Measurements from ENCODE around the gene FMO3. TPM values are rescaled to one million over a fixed set of nuclear protein-coding genes. Genes with fewer than 3 reads are reported as not detected.

FMO3 gene
- total and polyA plus RNA-seq, 4 donors, result 1.8 to 3.5 (median 2.2) TPM

DNA sequence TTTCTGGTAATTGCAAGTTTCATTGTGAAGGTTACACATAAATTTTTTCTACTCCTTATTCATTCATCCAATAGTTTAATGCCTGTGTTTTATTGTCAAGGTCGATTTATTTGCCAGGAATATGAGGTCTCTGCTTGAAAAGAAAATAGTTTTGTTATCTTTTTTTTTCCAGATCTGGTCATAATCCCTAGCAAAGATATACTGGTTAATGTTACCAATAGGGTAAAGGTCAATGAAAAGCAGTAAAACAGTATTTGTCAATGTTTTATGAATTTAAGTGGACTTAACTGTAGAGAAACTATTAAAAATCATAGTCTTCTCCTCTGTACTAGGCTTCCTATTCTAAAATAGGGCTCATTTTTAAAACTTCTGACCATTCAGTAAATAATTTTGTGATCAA, 8.1 kb upstream of the FMO3 start:
- WGBS (ENCODE audit: insufficient coverage), result no CpG with 5 or more reads among the region's 1 CpG
- Histone ChIP-seq H3K4me3 (ENCODE audit: low read depth, low read length) (no peak overlapping the region), H3K9me3 (ENCODE audit: control insufficient read depth, insufficient read depth, low read length) (no peaks in the 10 kb centered on the region), H3K27me3 (ENCODE audit: control insufficient read depth, insufficient read depth, low read length) (no peaks in the 10 kb centered on the region), H3K27ac (ENCODE audit: low read depth, low read length) (peak overlapping the region; percentile 65), H3K36me3 (ENCODE audit: control insufficient read depth, insufficient read depth, low read length) (no peaks in the 10 kb centered on the region), H3K4me1 (ENCODE audit: control insufficient read depth, insufficient read depth, low read length) (no peaks in the 10 kb centered on the region)
- DNase-seq (ENCODE audit: low read depth in 4 of 6, low spot score in 6 of 6), result no peak

DNA sequence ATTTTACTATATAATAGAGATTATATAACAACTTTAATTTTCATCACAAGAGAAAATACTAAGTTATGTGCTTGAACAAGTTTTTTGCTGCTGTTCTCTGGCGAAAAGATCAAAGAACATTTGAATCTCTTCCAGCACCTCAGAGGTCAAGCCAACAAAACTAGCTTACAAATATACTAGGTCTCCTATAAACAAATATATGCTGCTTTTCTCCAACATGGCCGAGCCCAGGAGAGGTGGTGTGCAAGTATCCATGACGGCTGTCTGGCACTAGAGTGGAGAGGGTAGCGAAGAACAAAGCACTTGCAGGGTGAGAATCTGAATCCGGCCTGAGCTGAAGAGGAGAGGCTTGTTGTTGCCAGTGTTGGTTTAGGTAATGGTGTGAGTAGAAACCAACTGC, 7.5 kb upstream of the FMO3 start:
- Histone ChIP-seq H3K27me3 (ENCODE audit: control insufficient read depth, insufficient read depth, low read length) (no peaks in the 10 kb centered on the region), H3K4me1 (ENCODE audit: control insufficient read depth, insufficient read depth, low read length) (no peaks in the 10 kb centered on the region), H3K27ac (ENCODE audit: low read depth, low read length) (no peak overlapping the region), H3K4me3 (ENCODE audit: low read depth, low read length) (no peak overlapping the region), H3K9me3 (ENCODE audit: control insufficient read depth, insufficient read depth, low read length) (no peaks in the 10 kb centered on the region), H3K36me3 (ENCODE audit: control insufficient read depth, insufficient read depth, low read length) (no peaks in the 10 kb centered on the region)
- 75% methylated on average over 2 of the region's 5 CpGs for WGBS (ENCODE audit: insufficient coverage)
- peak in 1 of 6 donors; percentile 22 for DNase-seq (ENCODE audit: low read depth in 4 of 6, low spot score in 6 of 6)

DNA sequence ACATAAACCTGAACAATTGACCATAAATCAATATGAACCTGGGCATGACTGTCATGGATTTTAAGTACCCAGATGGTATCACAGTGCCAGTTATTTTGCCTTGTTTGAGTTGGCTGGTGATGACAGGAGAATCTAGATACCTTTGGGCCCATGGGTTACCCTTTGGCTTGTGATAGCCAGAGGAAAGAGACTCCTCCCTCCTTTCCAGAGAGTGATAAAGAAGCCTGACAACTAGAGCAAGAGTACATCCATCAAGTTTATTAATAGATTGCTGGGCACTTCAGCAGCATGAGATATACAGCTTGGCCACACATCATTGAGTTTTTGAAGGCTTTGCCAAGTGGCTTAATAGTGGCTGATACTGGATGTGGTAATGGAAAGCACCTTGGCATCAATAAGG, 6.6 kb upstream of the FMO3 start:
- H3K4me1 ChIP-seq (ENCODE audit: control insufficient read depth, insufficient read depth, low read length), result no peaks in the 10 kb centered on the region
- no peak for DNase-seq (ENCODE audit: low read depth in 4 of 6, low spot score in 6 of 6)
- H3K27ac ChIP-seq (ENCODE audit: low read depth, low read length), result no peak overlapping the region
- no peaks in the 10 kb centered on the region for H3K9me3 ChIP-seq (ENCODE audit: control insufficient read depth, insufficient read depth, low read length)
- no peak overlapping the region for H3K4me3 ChIP-seq (ENCODE audit: low read depth, low read length)
- no peaks in the 10 kb centered on the region for H3K27me3 ChIP-seq (ENCODE audit: control insufficient read depth, insufficient read depth, low read length)
- no peaks in the 10 kb centered on the region for H3K36me3 ChIP-seq (ENCODE audit: control insufficient read depth, insufficient read depth, low read length)

DNA sequence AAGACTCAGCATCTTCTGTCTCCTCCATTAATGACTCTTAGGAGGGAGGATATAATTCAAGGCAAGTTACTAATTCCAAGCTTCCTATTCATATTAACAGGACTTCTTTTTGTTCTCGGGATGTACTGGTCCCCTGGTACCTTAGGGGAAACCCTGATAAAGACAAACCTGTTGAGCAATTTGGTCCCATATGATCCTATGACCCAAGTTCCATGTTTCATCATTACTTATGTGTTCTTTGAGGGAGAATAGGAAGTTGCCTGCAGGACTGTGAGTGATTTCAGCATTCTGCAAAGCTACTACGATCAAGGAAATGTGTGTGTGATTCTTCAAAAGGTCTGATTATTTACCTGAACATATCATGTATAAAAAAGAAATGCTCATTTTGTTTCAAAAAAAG, 5.8 kb upstream of the FMO3 start:
- WGBS (ENCODE audit: insufficient coverage), result no CpG with 5 or more reads among the region's 2 CpGs
- Histone ChIP-seq H3K36me3 (ENCODE audit: control insufficient read depth, insufficient read depth, low read length) (no peaks in the 10 kb centered on the region), H3K4me1 (ENCODE audit: control insufficient read depth, insufficient read depth, low read length) (no peaks in the 10 kb centered on the region), H3K27ac (ENCODE audit: low read depth, low read length) (no peak overlapping the region), H3K27me3 (ENCODE audit: control insufficient read depth, insufficient read depth, low read length) (no peaks in the 10 kb centered on the region), H3K9me3 (ENCODE audit: control insufficient read depth, insufficient read depth, low read length) (no peaks in the 10 kb centered on the region), H3K4me3 (ENCODE audit: low read depth, low read length) (no peak overlapping the region)
- DNase-seq (ENCODE audit: low read depth in 4 of 6, low spot score in 6 of 6), result no peak

DNA sequence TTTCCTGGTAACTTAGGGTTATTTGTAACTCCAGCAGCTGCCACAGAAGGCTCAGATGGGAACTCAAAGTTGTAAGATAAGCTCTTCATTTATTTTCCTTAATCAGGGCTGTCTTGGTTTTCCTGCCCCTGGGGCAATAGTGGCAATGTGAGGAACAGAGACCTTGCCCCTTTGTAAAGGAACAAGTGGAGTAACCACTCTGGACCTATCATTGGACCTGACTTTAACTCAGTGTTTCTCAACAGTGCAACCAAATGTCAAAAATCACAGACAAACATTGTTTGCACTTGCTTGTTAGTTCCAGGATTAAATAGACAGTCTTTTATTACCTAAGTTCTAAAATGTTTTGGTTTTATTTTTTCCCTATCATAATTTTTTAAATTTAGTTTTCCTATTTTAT, 2.8 kb upstream of the FMO3 start:
- no peak for DNase-seq (ENCODE audit: low read depth in 4 of 6, low spot score in 6 of 6)

DNA sequence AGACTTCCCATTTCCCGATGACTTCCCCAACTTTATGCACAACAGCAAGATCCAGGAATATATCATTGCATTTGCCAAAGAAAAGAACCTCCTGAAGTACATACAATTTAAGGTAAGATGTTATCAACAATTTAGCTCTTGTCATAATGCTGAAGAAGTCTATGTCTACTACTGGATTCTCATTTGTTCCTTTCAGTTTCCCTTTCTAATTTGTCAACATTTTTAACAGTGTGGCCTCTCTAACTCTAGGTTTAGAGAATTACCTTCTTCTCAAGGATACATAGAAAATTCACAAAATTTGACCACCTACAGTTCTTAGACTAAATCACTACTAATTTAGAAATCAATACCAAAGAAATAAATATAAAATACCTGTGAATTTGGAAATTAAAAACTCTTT, 13.2 kb downstream of the FMO3 start:
- Histone ChIP-seq H3K27ac (ENCODE audit: low read depth, low read length) (no peak overlapping the region), H3K36me3 (ENCODE audit: control insufficient read depth, insufficient read depth, low read length) (no peaks in the 10 kb centered on the region), H3K9me3 (ENCODE audit: control insufficient read depth, insufficient read depth, low read length) (no peaks in the 10 kb centered on the region), H3K27me3 (ENCODE audit: control insufficient read depth, insufficient read depth, low read length) (no peaks in the 10 kb centered on the region), H3K4me3 (ENCODE audit: low read depth, low read length) (no peak overlapping the region), H3K4me1 (ENCODE audit: control insufficient read depth, insufficient read depth, low read length) (no peaks in the 10 kb centered on the region)
- WGBS (ENCODE audit: insufficient coverage), result no CpG with 5 or more reads among the region's 1 CpG
- no peak for DNase-seq (ENCODE audit: low read depth in 4 of 6, low spot score in 6 of 6)

More for the DNA sequence above, 2.8 kb upstream of the FMO3 start:
- no peaks in the 10 kb centered on the region for H3K9me3 ChIP-seq (ENCODE audit: control insufficient read depth, insufficient read depth, low read length)
- H3K27ac ChIP-seq (ENCODE audit: low read depth, low read length), result no peak overlapping the region
- no peaks in the 10 kb centered on the region for H3K27me3 ChIP-seq (ENCODE audit: control insufficient read depth, insufficient read depth, low read length)
- no peak overlapping the region for H3K4me3 ChIP-seq (ENCODE audit: low read depth, low read length)
- H3K4me1 ChIP-seq (ENCODE audit: control insufficient read depth, insufficient read depth, low read length), result no peaks in the 10 kb centered on the region
- no peaks in the 10 kb centered on the region for H3K36me3 ChIP-seq (ENCODE audit: control insufficient read depth, insufficient read depth, low read length)

DNA sequence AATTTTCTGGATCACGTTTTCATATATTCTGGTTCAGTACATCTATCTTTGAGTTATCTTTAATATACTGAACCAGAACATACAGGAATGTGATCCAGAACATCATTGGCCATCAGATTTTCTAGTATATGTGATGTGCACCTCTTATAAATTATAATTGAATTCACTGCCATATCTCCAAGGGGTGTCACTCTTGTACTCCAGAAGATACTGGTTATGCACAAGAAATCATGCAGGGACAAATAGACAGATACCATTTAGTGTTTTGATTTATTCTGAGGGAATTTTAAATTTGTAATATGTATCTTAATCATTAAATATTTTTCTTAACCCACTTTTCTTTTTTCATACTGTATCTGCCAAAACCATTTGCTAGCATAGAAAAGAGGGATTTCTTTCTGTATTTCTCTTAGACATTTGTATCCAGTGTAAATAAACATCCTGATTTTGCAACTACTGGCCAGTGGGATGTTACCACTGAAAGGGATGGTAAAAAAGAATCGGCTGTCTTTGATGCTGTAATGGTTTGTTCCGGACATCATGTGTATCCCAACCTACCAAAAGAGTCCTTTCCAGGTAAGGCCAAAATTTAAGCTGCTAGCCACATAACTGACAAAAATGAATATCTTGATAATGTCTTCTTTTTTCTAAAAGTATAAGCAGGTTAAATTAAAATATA, 16.7 kb downstream of the FMO3 start:
- WGBS (ENCODE audit: insufficient coverage), result no CpG with 5 or more reads among the region's 3 CpGs
- no peak overlapping the region for H3K27ac ChIP-seq (ENCODE audit: low read depth, low read length)
- no peaks in the 10 kb centered on the region for H3K36me3 ChIP-seq (ENCODE audit: control insufficient read depth, insufficient read depth, low read length)
- no peaks in the 10 kb centered on the region for H3K4me1 ChIP-seq (ENCODE audit: control insufficient read depth, insufficient read depth, low read length)
- no peaks in the 10 kb centered on the region for H3K9me3 ChIP-seq (ENCODE audit: control insufficient read depth, insufficient read depth, low read length)
- H3K27me3 ChIP-seq (ENCODE audit: control insufficient read depth, insufficient read depth, low read length), result no peaks in the 10 kb centered on the region
- DNase-seq (ENCODE audit: low read depth in 4 of 6, low spot score in 6 of 6), result no peak
- no peak overlapping the region for H3K4me3 ChIP-seq (ENCODE audit: low read depth, low read length)

DNA sequence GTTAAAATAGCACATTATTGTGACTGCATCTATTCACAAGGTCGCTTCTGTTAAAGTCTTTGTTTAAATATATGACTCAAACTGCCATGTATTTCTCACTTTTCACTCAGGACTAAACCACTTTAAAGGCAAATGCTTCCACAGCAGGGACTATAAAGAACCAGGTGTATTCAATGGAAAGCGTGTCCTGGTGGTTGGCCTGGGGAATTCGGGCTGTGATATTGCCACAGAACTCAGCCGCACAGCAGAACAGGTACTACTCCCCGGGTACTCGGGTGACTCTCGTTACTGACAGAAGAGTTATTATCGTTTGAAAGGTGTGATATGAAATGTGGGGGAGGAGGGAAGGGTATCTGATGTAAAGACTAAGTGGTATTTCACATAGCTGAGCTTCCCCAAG, 17.3 kb downstream of the FMO3 start:
- Histone ChIP-seq H3K4me1 (ENCODE audit: control insufficient read depth, insufficient read depth, low read length) (no peaks in the 10 kb centered on the region), H3K4me3 (ENCODE audit: low read depth, low read length) (no peak overlapping the region), H3K27me3 (ENCODE audit: control insufficient read depth, insufficient read depth, low read length) (no peaks in the 10 kb centered on the region), H3K36me3 (ENCODE audit: control insufficient read depth, insufficient read depth, low read length) (no peaks in the 10 kb centered on the region), H3K27ac (ENCODE audit: low read depth, low read length) (no peak overlapping the region), H3K9me3 (ENCODE audit: control insufficient read depth, insufficient read depth, low read length) (no peaks in the 10 kb centered on the region)
- WGBS (ENCODE audit: insufficient coverage), result 88% methylated on average over 7 of the region's 8 CpGs
- no peak for DNase-seq (ENCODE audit: low read depth in 4 of 6, low spot score in 6 of 6)

DNA sequence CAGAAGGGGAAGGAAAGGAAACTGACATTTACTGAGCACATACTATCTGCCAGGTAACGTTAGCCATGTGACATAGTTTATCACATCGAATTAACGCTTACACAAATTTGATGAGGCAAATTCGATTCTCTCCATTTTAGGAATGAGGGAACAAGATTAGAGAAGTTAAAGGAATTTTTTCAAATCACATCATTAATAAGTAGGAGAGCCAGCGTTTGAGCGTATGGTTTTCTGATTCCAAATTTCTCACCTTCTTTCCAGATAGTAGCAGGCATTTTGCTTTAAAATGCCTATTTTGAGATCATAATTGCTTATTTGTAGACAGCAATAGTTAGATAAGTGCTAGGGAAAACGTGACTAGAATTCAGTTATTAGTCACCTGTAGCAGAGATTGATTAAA, 19.3 kb downstream of the FMO3 start:
- Histone ChIP-seq H3K27me3 (ENCODE audit: control insufficient read depth, insufficient read depth, low read length) (no peaks in the 10 kb centered on the region), H3K4me3 (ENCODE audit: low read depth, low read length) (no peak overlapping the region), H3K36me3 (ENCODE audit: control insufficient read depth, insufficient read depth, low read length) (no peaks in the 10 kb centered on the region), H3K9me3 (ENCODE audit: control insufficient read depth, insufficient read depth, low read length) (no peaks in the 10 kb centered on the region), H3K4me1 (ENCODE audit: control insufficient read depth, insufficient read depth, low read length) (no peaks in the 10 kb centered on the region), H3K27ac (ENCODE audit: low read depth, low read length) (no peak overlapping the region)
- WGBS (ENCODE audit: insufficient coverage), result 71% methylated on average over 1 of the region's 7 CpGs
- no peak for DNase-seq (ENCODE audit: low read depth in 4 of 6, low spot score in 6 of 6)

DNA sequence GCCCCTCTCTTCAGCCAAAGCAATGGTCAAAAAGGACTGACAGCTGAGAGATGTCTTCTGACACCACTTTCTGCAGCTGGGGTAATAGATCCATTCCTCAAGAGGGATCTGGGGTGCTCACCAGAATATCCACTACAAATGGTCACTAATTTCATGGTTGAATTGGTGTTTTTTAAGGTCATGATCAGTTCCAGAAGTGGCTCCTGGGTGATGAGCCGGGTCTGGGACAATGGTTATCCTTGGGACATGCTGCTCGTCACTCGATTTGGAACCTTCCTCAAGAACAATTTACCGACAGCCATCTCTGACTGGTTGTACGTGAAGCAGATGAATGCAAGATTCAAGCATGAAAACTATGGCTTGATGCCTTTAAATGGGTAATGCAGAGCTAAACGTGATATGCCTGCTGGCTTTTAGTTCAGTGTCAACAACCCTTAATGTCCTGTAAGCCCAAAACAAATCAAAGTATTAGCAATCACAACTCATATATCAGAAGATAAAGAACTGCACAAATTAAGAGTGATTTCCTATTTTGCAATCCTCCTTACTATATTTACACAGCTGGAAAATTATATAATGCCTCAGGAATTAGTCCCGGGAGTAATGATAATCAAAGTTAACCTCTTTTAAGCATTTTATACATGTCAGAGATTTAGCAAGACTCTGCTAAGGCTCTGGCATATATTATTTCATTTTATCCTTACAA, 20.1 kb downstream of the FMO3 start:
- Histone ChIP-seq H3K27ac (ENCODE audit: low read depth, low read length) (no peak overlapping the region), H3K4me3 (ENCODE audit: low read depth, low read length) (no peak overlapping the region), H3K4me1 (ENCODE audit: control insufficient read depth, insufficient read depth, low read length) (no peaks in the 10 kb centered on the region), H3K36me3 (ENCODE audit: control insufficient read depth, insufficient read depth, low read length) (no peaks in the 10 kb centered on the region), H3K9me3 (ENCODE audit: control insufficient read depth, insufficient read depth, low read length) (no peaks in the 10 kb centered on the region), H3K27me3 (ENCODE audit: control insufficient read depth, insufficient read depth, low read length) (no peaks in the 10 kb centered on the region)
- DNase-seq (ENCODE audit: low read depth in 4 of 6, low spot score in 6 of 6), result no peak
- 92% methylated on average over 5 of the region's 7 CpGs for WGBS (ENCODE audit: insufficient coverage)
